K562 (cell line): ENCODE data around the gene STUB1. TPM values are rescaled to one million over a fixed set of nuclear protein-coding genes. Genes with fewer than 3 reads are reported as not detected.

ENCODE experiments used
- BRF1 ChIP-seq: IDR thresholded peaks from 3 replicates; pipeline ENCODE4 v1.6.1; 2011; ENCODE audit warnings: borderline replicate concordance, mild to moderate bottlenecking; ENCODE audit not compliant: insufficient read length; ENCODE audit errors: extremely low read depth
- CCNT2 ChIP-seq: IDR thresholded peaks from 2 replicates; pipeline ENCODE4 v1.6.1; 2011; ENCODE audit warnings: borderline replicate concordance, low read depth, mild to moderate bottlenecking, moderate library complexity, mixed read lengths, low read length; ENCODE audit not compliant: insufficient read length; ENCODE audit errors: extremely low read depth
- GTF2E2 ChIP-seq: fragments of 200-800 bp; sonication (Bioruptor generic); IDR thresholded peaks from 2 replicates; pipeline ENCODE4 v1.6.1; 2016; ENCODE audit warnings: missing genetic modification characterization, missing compliant biosample characterization
- NCOA4 ChIP-seq: fragments of 450-650 bp; IDR thresholded peaks from 2 replicates; pipeline ENCODE4 v1.6.1; 2018; ENCODE audit warnings: mild to moderate bottlenecking; ENCODE audit not compliant: partially characterized antibody
- RBM25 ChIP-seq: fragments of 200-400 bp; formaldehyde crosslinking; IDR thresholded peaks from 2 replicates; pipeline ENCODE4 v1.6.1; 2018; ENCODE audit warnings: low read length, low read depth, moderate library complexity; ENCODE audit not compliant: severe bottlenecking
- SETDB1 ChIP-seq: IDR thresholded peaks from one replicate; pipeline ENCODE4 v1.6.1; 2012; ENCODE audit warnings: low read length, control low read depth, inconsistent platforms
- SIX5 ChIP-seq, 2 experiments: IDR thresholded peaks; 2 replicates each; pipeline ENCODE4 v1.6.1; 2011; ENCODE audit warnings: low read length in 2 of 2, borderline replicate concordance in 1 of 2, low read depth in 1 of 2, mild to moderate bottlenecking in 1 of 2, moderate library complexity in 1 of 2; ENCODE audit not compliant: insufficient read depth in 1 of 2
- SLC30A9 ChIP-seq: fragments of 250-450 bp; sonication (Bioruptor Pico); IDR thresholded peaks from 2 replicates; pipeline ENCODE4 v1.8.0; 2022; ENCODE audit warnings: mild to moderate bottlenecking, moderate library complexity
- SMARCB1 ChIP-seq: IDR thresholded peaks from 2 replicates; pipeline ENCODE4 v1.6.1; 2011; ENCODE audit warnings: improper control_type of control experiment, low read depth; ENCODE audit not compliant: insufficient read length
- SUPT5H ChIP-seq: fragments of 450-650 bp; IDR thresholded peaks from 2 replicates; pipeline ENCODE4 v1.6.1; 2016
- TAF15 ChIP-seq: fragments of 200-400 bp; formaldehyde crosslinking; IDR thresholded peaks from 2 replicates; pipeline ENCODE4 v1.6.1; 2017; ENCODE audit warnings: mild to moderate bottlenecking, low read depth, low read length, moderate library complexity
- TCF7L2 ChIP-seq: fragments of 150-350 bp; IDR thresholded peaks from 2 replicates; pipeline ENCODE4 v1.6.1; 2016; ENCODE audit warnings: low read depth, mild to moderate bottlenecking, low read length, moderate library complexity
- TRIM28 ChIP-seq: fragments of 450-650 bp; IDR thresholded peaks from 2 replicates; pipeline ENCODE4 v1.6.1; 2017
- ZNF165 ChIP-seq: fragments of 250-450 bp; sonication (Bioruptor Pico); IDR thresholded peaks from 2 replicates; pipeline ENCODE4 v1.4.0; 2020; ENCODE audit warnings: borderline replicate concordance
- ZNF212 ChIP-seq: fragments of 450-650 bp; formaldehyde crosslinking; IDR thresholded peaks from 2 replicates; pipeline ENCODE4 v1.4.0; 2020; ENCODE audit warnings: mild to moderate bottlenecking
- ZNF224 ChIP-seq: sonication (generic); formaldehyde crosslinking; IDR thresholded peaks from 2 replicates; pipeline ENCODE4 v1.8.0; 2022; ENCODE audit warnings: mild to moderate bottlenecking, missing genetic modification reagents
- ZNF3 ChIP-seq: fragments of 250-450 bp; sonication (Bioruptor Pico); IDR thresholded peaks from 2 replicates; pipeline ENCODE4 v1.5.0; 2021; ENCODE audit warnings: mild to moderate bottlenecking, moderate library complexity
- ZNF507 ChIP-seq: conservative IDR thresholded peaks from 2 replicates; pipeline ENCODE4 v1.6.1; 2017; ENCODE audit warnings: missing genetic modification characterization, missing compliant biosample characterization
- ZNF780A ChIP-seq: fragments of 250-450 bp; sonication (Bioruptor Pico); IDR thresholded peaks from 2 replicates; pipeline ENCODE4 v1.5.0; 2021; ENCODE audit warnings: mild to moderate bottlenecking
- polyA plus RNA-seq, 8 experiments: library from polyadenylated mRNA; depleted of rRNA in 4 of 8; stranded (reverse) in 5 of 8; unstranded in 3 of 8; fragments of >200 nt; fragmentation: Nextera tagmentation in 2 of 8; fragmentation: Illumina TruSeq in 1 of 8; extraction: Ambion mirVana in 2 of 8; extraction: Trizol in 1 of 8; gene quantifications; 2 replicates each; pipeline versions ENCODE4 v1.2.1 to v1.2.3, GENCODE V29; 2011 to 2014; ENCODE audit warnings: inconsistent platforms in 1 of 8, missing spikeins in 1 of 8
- total RNA-seq, 7 experiments: library from RNA; depleted of rRNA in 6 of 7; stranded (reverse); fragments of >200 nt in 6 of 7; fragmentation: Illumina TruSeq in 2 of 7; extraction: Trizol in 2 of 7; gene quantifications; 2 replicates each; pipeline versions ENCODE4 v1.2.1 to v1.2.3, GENCODE V29; 2011 to 2021; ENCODE audit warnings: low replicate concordance in 1 of 7
- TF ChIP-seq, protein P1 (sequence below): fragments of 450-650 bp; IDR thresholded peaks from 2 replicates; pipeline ENCODE4 v1.6.1; 2017; ENCODE audit warnings: mild to moderate bottlenecking, moderate library complexity
- TF ChIP-seq, protein P2 (sequence below): fragments of 150-350 bp; conservative IDR thresholded peaks from 2 replicates; pipeline ENCODE4 v1.6.1; 2014; ENCODE audit warnings: low read length
- TF ChIP-seq, protein P3 (sequence below), 2 experiments: fragments of 450-650 bp; IDR thresholded peaks; 2 replicates each; pipeline ENCODE4 v1.6.1; 2016
- TF ChIP-seq, protein P4 (sequence below): fragments of 250-450 bp; sonication (Bioruptor Pico); IDR thresholded peaks from 2 replicates; pipeline ENCODE4 v1.6.1; 2021; ENCODE audit warnings: mild to moderate bottlenecking

Gene STUB1
- total and polyA plus RNA-seq, 9 of the 15 experiments (the other 6 are each of a cell fraction or from before 2014, with no cell fraction given), result 10.6 to 251 (median 152) TPM

DNA sequence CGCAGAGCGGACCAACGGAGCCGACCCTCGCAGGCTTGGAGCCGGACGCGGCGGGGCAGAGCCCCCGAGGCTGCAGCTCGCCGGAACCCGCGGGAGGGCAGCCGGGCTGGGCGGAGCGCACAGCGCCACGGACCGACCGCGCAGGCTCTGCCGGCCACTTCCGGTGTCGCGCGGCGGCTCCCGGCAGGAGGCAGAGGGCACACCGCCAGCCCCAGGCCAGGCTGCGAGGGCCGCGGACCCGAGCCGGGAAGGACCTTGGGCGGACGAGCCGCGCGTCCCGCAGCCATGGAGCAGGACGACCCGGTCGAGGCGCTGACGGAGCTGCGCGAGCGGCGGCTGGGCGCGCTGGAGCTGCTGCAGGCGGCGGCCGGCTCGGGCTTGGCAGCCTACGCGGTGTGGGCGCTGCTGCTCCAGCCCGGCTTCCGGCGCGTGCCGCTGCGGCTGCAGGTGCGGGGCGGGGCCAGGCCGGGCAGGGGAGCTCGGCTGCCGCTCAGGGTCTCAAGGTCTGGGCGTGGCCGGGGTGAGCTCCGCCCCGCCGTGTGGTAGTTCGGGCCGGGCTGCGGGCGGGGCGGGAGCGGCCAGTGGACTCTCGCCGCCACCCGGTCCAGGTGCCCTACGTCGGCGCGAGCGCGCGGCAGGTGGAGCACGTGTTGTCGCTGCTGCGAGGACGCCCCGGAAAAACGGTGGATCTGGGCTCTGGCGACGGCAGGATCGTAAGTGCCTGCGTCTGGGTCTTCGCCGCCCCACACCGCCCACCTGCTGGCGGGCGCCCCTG lies 41.0 kb downstream of the STUB1 start, which contains the start of gene ANTKMT (continued):
- TF ChIP-seq, protein P1, sequence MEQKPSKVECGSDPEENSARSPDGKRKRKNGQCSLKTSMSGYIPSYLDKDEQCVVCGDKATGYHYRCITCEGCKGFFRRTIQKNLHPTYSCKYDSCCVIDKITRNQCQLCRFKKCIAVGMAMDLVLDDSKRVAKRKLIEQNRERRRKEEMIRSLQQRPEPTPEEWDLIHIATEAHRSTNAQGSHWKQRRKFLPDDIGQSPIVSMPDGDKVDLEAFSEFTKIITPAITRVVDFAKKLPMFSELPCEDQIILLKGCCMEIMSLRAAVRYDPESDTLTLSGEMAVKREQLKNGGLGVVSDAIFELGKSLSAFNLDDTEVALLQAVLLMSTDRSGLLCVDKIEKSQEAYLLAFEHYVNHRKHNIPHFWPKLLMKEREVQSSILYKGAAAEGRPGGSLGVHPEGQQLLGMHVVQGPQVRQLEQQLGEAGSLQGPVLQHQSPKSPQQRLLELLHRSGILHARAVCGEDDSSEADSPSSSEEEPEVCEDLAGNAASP, result no peak
- TF ChIP-seq SMARCB1 (no peak), CCNT2 (peak; percentile 88), SLC30A9 (CRISPR knock-in tag) (no peak; the same call in 1 of the 2 replicates), TRIM28 (no peak; the same call in 1 of the 2 replicates), ZNF165 (no peak; the same call in 1 of the 2 replicates), SIX5 (IDR thresholded peaks at IDR 0.05; ENCODE audit: borderline replicate concordance in 1 of 2, insufficient read depth in 1 of 2, low read depth in 1 of 2, low read length in 2 of 2) (peak; percentile 44 to 52; a peak in 3 of 4 replicates), ZNF780A (CRISPR knock-in tag) (no peak), ZNF212 (CRISPR knock-in tag) (peak; percentile 54; the same call in 1 of the 2 replicates), SETDB1 (no peak), ZNF507 (tag) (no peak), SUPT5H (peak; percentile 66), RBM25 (peak; percentile 42), NCOA4 (no peak), TAF15 (no peak), TCF7L2 (no peak), ZNF3 (CRISPR knock-in tag) (no peak), BRF1 (no peak), GTF2E2 (peak; percentile 82; the same call in 1 of the 2 replicates), ZNF224 (CRISPR knock-in tag) (no peak)
- TF ChIP-seq, protein P2, sequence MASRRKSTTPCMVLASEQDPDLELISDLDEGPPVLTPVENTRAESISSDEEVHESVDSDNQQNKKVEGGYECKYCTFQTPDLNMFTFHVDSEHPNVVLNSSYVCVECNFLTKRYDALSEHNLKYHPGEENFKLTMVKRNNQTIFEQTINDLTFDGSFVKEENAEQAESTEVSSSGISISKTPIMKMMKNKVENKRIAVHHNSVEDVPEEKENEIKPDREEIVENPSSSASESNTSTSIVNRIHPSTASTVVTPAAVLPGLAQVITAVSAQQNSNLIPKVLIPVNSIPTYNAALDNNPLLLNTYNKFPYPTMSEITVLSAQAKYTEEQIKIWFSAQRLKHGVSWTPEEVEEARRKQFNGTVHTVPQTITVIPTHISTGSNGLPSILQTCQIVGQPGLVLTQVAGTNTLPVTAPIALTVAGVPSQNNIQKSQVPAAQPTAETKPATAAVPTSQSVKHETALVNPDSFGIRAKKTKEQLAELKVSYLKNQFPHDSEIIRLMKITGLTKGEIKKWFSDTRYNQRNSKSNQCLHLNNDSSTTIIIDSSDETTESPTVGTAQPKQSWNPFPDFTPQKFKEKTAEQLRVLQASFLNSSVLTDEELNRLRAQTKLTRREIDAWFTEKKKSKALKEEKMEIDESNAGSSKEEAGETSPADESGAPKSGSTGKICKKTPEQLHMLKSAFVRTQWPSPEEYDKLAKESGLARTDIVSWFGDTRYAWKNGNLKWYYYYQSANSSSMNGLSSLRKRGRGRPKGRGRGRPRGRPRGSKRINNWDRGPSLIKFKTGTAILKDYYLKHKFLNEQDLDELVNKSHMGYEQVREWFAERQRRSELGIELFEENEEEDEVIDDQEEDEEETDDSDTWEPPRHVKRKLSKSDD, result no peak
- TF ChIP-seq, protein P3, sequence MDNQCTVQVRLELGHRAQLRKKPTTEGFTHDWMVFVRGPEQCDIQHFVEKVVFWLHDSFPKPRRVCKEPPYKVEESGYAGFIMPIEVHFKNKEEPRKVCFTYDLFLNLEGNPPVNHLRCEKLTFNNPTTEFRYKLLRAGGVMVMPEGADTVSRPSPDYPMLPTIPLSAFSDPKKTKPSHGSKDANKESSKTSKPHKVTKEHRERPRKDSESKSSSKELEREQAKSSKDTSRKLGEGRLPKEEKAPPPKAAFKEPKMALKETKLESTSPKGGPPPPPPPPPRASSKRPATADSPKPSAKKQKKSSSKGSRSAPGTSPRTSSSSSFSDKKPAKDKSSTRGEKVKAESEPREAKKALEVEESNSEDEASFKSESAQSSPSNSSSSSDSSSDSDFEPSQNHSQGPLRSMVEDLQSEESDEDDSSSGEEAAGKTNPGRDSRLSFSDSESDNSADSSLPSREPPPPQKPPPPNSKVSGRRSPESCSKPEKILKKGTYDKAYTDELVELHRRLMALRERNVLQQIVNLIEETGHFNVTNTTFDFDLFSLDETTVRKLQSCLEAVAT (IDR thresholded peaks at IDR 0.05), result no peak
- TF ChIP-seq, protein P4, sequence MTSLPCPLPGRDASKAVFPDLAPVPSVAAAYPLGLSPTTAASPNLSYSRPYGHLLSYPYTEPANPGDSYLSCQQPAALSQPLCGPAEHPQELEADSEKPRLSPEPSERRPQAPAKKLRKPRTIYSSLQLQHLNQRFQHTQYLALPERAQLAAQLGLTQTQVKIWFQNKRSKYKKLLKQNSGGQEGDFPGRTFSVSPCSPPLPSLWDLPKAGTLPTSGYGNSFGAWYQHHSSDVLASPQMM, result no peak
